GM20000 (cell line): ENCODE measurements around the gene CACNG1.
A peak's percentile ranks its signal among the peaks of the same experiment; 100 is the strongest.

ENCODE experiments used
- DNase-seq: peaks from one replicate; pipeline ENCODE4 v3.0.0; 2012; ENCODE audit warnings: low spot score
- TF ChIP-seq, protein P1 (sequence below): IDR thresholded peaks from 2 replicates; pipeline ENCODE4 v1.5.1; 2012; ENCODE audit warnings: mild to moderate bottlenecking, control low read depth; ENCODE audit errors: extremely low read depth, missing control alignments

Gene CACNG1

DNA sequence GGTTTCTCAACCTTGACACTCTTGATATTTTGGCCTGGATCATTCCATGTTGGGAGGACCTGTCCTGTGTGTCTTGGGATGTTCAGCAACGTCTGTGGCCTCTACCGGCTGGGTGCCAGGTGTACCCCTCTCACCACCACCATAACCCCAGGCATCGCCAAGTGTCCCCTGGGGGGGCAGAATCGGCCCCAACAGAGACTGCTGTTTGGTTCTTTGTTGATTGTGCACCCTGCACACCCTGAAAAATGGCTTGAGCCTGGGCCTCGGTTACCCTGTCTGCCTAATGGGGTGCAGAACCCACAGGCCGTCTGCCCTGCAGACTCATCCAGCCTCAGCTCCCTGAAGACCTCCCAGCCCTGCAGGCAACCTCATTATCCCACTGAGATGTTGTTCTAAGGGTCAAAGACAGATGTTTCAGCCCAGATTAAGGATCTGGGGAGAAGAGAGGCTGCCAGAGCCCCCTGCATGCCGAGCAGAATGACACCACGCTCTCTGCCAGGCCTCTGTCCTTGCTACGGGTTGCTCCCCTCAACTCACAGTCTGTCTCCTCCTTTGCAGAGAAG lies 9.2 kb downstream of the CACNG1 start:
- DNase-seq: peak; percentile 5
- TF ChIP-seq, protein P1, sequence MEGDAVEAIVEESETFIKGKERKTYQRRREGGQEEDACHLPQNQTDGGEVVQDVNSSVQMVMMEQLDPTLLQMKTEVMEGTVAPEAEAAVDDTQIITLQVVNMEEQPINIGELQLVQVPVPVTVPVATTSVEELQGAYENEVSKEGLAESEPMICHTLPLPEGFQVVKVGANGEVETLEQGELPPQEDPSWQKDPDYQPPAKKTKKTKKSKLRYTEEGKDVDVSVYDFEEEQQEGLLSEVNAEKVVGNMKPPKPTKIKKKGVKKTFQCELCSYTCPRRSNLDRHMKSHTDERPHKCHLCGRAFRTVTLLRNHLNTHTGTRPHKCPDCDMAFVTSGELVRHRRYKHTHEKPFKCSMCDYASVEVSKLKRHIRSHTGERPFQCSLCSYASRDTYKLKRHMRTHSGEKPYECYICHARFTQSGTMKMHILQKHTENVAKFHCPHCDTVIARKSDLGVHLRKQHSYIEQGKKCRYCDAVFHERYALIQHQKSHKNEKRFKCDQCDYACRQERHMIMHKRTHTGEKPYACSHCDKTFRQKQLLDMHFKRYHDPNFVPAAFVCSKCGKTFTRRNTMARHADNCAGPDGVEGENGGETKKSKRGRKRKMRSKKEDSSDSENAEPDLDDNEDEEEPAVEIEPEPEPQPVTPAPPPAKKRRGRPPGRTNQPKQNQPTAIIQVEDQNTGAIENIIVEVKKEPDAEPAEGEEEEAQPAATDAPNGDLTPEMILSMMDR: no peak

DNA sequence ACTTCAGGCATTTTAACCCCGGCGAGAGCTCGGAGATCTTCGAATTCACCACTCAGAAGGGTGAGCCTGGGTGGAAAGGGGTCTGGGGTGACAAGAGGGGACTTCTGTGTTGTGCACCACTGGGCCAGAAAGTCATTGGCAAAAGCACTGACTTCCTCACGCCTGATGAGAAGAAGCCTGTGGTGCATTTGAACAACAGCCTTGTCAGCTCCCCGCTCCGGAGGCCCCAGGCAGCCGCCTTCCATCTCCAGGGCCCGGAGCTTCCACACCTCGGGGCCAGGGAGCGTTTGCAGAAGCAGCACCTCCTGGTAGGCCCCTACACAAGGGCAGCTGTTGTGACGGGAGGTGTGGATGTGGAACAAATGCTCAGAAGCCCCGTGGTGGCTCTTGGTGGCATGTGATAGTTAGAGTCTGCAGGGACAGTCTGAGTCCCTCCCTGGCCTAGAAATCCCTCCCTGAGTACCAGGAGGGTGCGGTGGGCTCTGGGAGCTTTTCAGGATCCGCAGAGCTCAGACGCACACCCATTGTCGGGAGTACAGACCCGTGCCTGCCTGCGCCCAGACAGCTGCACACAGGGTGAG lies 9.7 kb downstream of the CACNG1 start:
- no peak for DNase-seq
- TF ChIP-seq, protein P1: no peak

DNA sequence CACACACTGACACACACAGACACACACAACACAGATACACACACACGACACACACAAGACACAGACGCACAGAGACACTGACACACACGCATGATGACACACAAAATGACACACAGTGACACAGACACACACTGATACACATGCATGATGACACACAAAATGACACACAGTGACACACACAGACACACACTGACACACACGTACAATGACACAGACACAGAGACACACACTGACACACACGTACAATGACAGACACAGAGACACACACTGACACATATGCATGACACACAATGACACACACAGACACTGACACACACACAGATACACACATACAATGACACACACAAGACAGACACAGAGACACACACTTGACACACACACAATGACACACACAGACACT lies 10.3 kb downstream of the CACNG1 start:
- TF ChIP-seq, protein P1: no peak
- DNase-seq: no peak

DNA sequence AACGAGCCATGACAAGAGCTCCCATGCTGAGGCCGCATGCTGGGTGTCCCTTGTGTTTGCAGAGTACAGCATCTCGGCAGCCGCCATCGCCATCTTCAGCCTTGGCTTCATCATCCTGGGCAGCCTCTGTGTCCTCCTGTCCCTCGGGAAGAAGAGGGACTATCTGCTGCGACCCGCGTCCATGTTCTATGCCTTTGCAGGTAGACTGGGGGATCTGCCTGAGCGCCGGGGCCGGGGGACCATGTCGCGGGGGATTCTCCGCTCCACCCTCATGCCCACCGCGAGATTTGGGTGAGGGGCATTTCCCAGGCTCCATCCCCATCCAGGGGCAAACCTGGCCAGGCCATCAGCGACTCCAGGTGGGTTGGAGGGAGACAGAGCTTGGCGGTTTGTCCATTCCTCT lies 10.7 kb downstream of the CACNG1 start:
- DNase-seq: no peak
- TF ChIP-seq, protein P1: no peak

DNA sequence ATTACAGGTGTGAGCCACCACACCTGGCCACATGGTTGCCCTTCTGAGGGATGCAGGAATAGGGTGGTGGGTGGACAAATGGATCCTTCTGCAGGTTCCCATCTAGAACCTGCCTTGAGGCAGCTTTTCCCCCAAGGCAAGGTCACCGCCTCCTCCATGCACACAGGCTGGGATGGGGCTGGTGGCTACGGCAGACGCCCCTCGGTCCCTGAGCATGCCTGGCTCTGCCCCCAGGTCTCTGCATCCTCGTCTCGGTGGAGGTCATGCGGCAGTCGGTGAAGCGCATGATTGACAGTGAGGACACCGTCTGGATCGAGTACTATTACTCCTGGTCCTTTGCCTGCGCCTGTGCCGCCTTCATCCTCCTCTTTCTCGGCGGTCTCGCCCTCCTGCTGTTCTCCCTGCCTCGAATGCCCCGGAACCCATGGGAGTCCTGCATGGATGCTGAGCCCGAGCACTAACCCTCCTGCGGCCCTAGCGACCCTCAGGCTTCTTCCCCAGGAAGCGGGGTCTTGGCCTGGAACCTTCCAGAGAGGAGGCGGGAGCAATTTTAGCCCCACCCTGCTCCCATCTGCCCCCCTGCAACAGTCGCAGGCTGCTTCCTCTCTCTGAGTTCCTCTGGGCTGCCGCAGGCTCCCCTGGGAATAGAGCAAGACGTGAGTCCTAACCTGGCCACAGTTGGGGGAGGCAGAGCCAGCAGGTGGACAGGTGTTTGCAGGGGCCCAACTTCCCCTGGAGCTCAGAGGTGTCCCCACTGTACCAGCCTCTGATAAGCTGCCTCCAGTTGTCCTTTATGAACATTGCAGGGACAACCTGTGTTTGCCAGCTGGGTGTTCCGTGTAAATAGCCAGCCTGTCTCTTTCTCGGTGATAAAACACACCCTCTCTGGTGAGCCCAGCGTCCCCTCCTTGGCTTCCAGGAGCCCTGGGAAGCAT lies 11.7 kb downstream of the CACNG1 start:
- peak; percentile 20 for DNase-seq
- TF ChIP-seq, protein P1: no peak

DNA sequence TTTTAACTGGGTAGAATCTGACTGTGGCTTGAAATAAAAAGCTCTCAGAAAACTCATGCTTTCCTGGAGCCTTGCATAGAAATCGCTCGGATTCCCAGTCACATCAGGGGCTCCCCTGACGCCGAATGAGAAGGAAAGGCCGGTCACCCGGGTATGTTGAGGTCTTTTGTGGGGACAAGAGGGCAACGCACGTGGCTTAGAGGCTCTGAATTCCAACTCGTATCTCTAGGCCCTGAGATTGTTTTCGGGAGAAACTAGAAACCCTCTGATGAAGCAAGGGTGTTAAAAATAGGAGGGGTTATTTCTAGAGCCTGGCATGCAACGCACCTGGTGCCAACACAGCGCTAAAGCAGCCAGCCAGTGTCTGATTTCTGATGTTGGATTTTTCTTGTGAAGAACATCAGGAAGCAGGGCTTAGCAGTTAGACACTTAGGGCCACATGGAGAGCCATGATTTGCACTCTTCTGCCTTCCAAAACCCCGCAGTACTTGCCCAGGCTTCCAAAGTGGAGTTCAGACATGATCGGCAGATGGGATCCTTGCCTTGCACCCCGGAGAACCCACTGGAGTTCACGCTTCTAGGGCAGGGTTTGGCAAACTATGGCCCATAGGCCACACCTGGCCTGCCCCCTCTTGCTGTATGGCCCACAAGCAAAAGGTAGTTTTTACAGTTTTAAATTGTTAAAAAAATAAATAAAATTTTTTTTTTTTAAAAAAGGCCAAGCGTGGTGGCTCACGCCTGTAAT lies 12.6 kb downstream of the CACNG1 start:
- TF ChIP-seq, protein P1: no peak
- no peak for DNase-seq

DNA sequence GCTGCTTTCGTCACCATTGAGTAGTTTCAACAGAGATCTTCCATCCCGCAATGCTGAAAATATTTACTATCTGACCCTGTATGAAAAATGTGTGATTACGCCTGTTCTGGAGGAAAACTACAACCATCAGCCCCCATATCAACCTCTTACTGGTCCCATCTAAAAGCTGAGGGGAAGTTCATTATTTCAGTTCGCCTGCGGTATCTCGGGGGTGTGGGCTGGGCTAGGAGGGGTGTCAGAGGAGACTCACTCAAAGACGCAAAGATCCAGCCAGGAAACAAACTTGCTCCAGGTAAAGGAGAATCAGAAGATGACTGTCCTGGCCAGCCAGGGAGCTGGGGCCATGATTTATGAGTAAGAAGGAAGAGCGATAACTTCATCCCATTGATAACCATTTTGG lies 13.7 kb downstream of the CACNG1 start:
- no peak for DNase-seq
- TF ChIP-seq, protein P1: no peak
